Measurements from ENCODE around the gene LGR5.

DNA sequence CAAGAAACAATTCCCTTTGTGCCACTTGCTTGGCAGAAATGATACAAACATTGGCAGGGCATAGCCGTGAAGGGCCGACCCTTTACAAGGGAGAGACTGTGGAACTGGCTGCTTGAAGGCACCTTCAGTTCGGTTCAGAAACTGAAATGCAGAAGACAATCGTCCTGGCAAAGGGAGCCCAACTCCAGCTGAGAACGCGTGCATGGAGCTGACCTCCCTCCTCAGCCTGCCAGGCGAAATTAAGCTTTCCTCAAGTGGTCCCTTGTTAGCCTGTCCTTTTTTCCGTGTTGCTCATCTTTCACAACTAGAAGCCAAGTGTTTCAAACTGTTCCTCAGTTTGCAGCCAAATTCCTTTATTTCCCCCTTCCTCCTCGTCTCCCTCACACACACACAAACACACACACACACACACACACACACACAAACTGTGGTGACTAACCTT is 8.1 kb downstream of the LGR5 start:
- TF ChIP-seq CTCF (IDR thresholded peaks at IDR 0.05; ENCODE audit: insufficient read depth, low read length) (no peak), POLR2AphosphoS5 (IDR thresholded peaks at IDR 0.05; ENCODE audit: low read depth) (no peak), GABPA (IDR thresholded peaks at IDR 0.05; ENCODE audit: low read depth) (no peak), SPI1 (IDR thresholded peaks at IDR 0.05; ENCODE audit: borderline replicate concordance, low read depth) (no peak)
- TF ChIP-seq, protein P1, sequence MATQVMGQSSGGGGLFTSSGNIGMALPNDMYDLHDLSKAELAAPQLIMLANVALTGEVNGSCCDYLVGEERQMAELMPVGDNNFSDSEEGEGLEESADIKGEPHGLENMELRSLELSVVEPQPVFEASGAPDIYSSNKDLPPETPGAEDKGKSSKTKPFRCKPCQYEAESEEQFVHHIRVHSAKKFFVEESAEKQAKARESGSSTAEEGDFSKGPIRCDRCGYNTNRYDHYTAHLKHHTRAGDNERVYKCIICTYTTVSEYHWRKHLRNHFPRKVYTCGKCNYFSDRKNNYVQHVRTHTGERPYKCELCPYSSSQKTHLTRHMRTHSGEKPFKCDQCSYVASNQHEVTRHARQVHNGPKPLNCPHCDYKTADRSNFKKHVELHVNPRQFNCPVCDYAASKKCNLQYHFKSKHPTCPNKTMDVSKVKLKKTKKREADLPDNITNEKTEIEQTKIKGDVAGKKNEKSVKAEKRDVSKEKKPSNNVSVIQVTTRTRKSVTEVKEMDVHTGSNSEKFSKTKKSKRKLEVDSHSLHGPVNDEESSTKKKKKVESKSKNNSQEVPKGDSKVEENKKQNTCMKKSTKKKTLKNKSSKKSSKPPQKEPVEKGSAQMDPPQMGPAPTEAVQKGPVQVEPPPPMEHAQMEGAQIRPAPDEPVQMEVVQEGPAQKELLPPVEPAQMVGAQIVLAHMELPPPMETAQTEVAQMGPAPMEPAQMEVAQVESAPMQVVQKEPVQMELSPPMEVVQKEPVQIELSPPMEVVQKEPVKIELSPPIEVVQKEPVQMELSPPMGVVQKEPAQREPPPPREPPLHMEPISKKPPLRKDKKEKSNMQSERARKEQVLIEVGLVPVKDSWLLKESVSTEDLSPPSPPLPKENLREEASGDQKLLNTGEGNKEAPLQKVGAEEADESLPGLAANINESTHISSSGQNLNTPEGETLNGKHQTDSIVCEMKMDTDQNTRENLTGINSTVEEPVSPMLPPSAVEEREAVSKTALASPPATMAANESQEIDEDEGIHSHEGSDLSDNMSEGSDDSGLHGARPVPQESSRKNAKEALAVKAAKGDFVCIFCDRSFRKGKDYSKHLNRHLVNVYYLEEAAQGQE (IDR thresholded peaks at IDR 0.05; ENCODE audit: insufficient replicate concordance, low read depth) = no peak
